GM23248 (cell line): ENCODE results near the gene PPP4R3A.

Source experiments
- EZH2 ChIP-seq: fragments of 200-600 bp; sonication (generic); IDR thresholded peaks from 2 replicates; pipeline ENCODE4 v1.6.1; 2018; ENCODE audit warnings: antibody characterized with exemption, mild to moderate bottlenecking; ENCODE audit not compliant: insufficient read depth, poor library complexity, severe bottlenecking
- EZH2phosphoT487 ChIP-seq: fragments of 200-600 bp; sonication (generic); IDR thresholded peaks from 2 replicates; pipeline ENCODE4 v1.6.1; 2018; ENCODE audit warnings: antibody characterized with exemption, moderate library complexity, mild to moderate bottlenecking, low read depth; ENCODE audit not compliant: insufficient read depth

- no peak for TF ChIP-seq EZH2
- TF ChIP-seq EZH2phosphoT487 = no peak
Observed at GRCh38 chr14:91464615-91465205, 45.4 kb downstream of the PPP4R3A start.
